Measurements from ENCODE around the gene HIVEP3. TPM values are rescaled to one million over a fixed set of nuclear protein-coding genes. Genes with fewer than 3 reads are reported as not detected.

HIVEP3 gene
- total RNA-seq, 1 donor from 2014 or later, result 1.2 TPM

DNA sequence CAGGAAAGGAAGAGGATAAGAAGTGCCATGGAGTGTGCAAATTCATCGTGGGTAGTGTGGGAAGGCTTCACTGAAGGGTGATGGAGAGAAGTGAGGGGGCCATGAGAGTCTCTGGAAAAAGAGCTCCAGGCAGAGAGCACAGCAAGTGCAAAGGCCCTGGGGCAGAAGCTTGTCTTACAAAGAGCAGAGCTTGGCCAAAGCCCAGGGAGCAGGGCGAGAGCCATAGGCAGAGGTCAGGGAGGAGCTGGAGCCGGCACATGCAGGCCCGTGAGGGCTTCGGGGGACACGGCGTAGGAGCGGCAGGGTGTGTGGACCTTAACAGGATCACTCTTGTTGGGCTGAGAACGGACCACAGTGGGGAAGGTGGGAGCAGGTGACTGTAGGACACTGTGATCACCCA lies 350.5 kb downstream of the HIVEP3 start:
- Mint-ChIP-seq H3K36me3 (ENCODE audit: low read depth) (no peaks in the 10 kb centered on the region), H3K9me3 (no peaks in the 10 kb centered on the region), H3K4me1 (no peaks in the 10 kb centered on the region), H3K27ac (ENCODE audit: unreplicated experiment) (no peak overlapping the region), H3K27me3 (ENCODE audit: low read depth) (peaks cover 29% of the 10 kb centered on the region), H3K4me3 (no peak overlapping the region)
- TF ChIP-seq CTCF (conservative IDR thresholded peaks at IDR 0.05), result no peak
- DNase-seq (ENCODE audit: low read depth, low spot score), result no peak

GRCh38 chr1:41566969-41567368 lies 351.8 kb downstream of the HIVEP3 start:
- peaks cover 29% of the 10 kb centered on the region for H3K27me3 Mint-ChIP-seq (ENCODE audit: low read depth)
- no peak for DNase-seq (ENCODE audit: low read depth, low spot score)
- no peak overlapping the region for H3K4me3 Mint-ChIP-seq
- H3K36me3 Mint-ChIP-seq (ENCODE audit: low read depth), result no peaks in the 10 kb centered on the region
- no peak overlapping the region for H3K27ac Mint-ChIP-seq (ENCODE audit: unreplicated experiment)
- H3K9me3 Mint-ChIP-seq, result no peaks in the 10 kb centered on the region
- no peak for TF ChIP-seq CTCF (conservative IDR thresholded peaks at IDR 0.05)
- no peaks in the 10 kb centered on the region for H3K4me1 Mint-ChIP-seq

- DNase-seq (ENCODE audit: low read depth, low spot score), result no peak
- peaks cover 29% of the 10 kb centered on the region for H3K27me3 Mint-ChIP-seq (ENCODE audit: low read depth)
- no peak for TF ChIP-seq CTCF (conservative IDR thresholded peaks at IDR 0.05)
- no peaks in the 10 kb centered on the region for H3K9me3 Mint-ChIP-seq
- H3K4me3 Mint-ChIP-seq, result no peak overlapping the region
- no peaks in the 10 kb centered on the region for H3K4me1 Mint-ChIP-seq
- no peaks in the 10 kb centered on the region for H3K36me3 Mint-ChIP-seq (ENCODE audit: low read depth)
- no peak overlapping the region for H3K27ac Mint-ChIP-seq (ENCODE audit: unreplicated experiment)
These were observed 352.3 kb downstream of the HIVEP3 start for GRCh38 chr1:41566274-41566885.

DNA sequence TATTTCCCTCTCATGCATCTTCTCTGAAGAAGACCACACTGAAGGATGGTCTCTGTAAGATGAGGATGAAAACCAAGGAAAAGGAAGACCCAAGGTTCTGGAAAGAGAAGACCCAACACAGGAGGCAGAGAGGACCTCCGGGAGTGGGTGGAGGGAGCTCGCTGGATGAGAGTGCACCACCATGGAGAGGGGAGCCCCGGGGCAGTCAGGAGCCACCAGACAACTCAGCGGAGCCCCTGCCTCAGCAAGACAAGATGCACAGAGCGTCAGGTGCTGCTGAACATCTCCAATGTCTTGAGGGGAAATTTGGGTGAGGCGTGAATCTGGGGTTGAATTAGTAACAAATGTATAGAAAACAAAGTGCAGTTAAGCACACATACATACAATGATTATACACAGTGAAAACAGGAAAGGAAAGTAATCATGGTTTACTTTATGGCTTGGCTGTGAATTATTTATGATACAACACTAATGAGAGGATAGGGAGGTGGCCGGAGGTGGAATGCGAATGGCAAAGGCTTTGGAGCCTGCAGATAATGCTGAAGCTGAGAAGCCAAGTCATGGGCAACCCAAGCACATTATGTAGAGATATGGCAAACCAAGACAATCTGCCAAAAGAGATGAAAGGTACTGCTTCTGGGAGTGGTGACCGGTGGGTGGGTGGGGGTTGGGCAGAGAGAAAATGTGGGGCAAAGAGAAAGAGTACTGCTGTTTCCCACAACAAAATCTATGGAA lies 353.8 kb downstream of the HIVEP3 start:
- H3K27me3 Mint-ChIP-seq (ENCODE audit: low read depth), result peaks cover 22% of the 10 kb centered on the region
- no peak for TF ChIP-seq CTCF (conservative IDR thresholded peaks at IDR 0.05)
- no peaks in the 10 kb centered on the region for H3K36me3 Mint-ChIP-seq (ENCODE audit: low read depth)
- no peaks in the 10 kb centered on the region for H3K9me3 Mint-ChIP-seq
- DNase-seq (ENCODE audit: low read depth, low spot score), result no peak
- H3K4me1 Mint-ChIP-seq, result no peaks in the 10 kb centered on the region
- H3K4me3 Mint-ChIP-seq, result no peak overlapping the region
- H3K27ac Mint-ChIP-seq (ENCODE audit: unreplicated experiment), result no peak overlapping the region

- H3K4me3 Mint-ChIP-seq, result no peak overlapping the region
- no peaks in the 10 kb centered on the region for H3K36me3 Mint-ChIP-seq (ENCODE audit: low read depth)
- no peak for DNase-seq (ENCODE audit: low read depth, low spot score)
- H3K27me3 Mint-ChIP-seq (ENCODE audit: low read depth), result peaks cover 18% of the 10 kb centered on the region
- H3K4me1 Mint-ChIP-seq, result no peaks in the 10 kb centered on the region
- H3K27ac Mint-ChIP-seq (ENCODE audit: unreplicated experiment), result no peak overlapping the region
- no peak for TF ChIP-seq CTCF (conservative IDR thresholded peaks at IDR 0.05)
- no peaks in the 10 kb centered on the region for H3K9me3 Mint-ChIP-seq
These were observed 356.4 kb downstream of the HIVEP3 start for GRCh38 chr1:41562328-41562727.

Data from neural crest cell (in vitro differentiated cells).